HL-60 (cell line): ENCODE data around the gene IFI30.

Experiments
- DNase-seq, 2 experiments: peaks; one replicate each; pipeline ENCODE4 v3.0.0-alpha.2; 2010 to 2020; ENCODE audit warnings: low read depth in 1 of 2, low spot score in 1 of 2
- H3K27ac ChIP-seq: fragments of 250-450 bp; sonication (Bioruptor Pico); replicated peaks from 2 replicates; pipeline ENCODE4 v1.5.1; 2020; ENCODE audit warnings: mild to moderate bottlenecking, moderate library complexity
- H3K27me3 ChIP-seq: fragments of 250-450 bp; sonication (Bioruptor Pico); 2 replicates; pipeline ENCODE4 v1.5.1; 2021; ENCODE audit warnings: mild to moderate bottlenecking, moderate library complexity; ENCODE audit not compliant: insufficient read depth, poor library complexity, severe bottlenecking
- H3K4me3 ChIP-seq: replicated peaks from 2 replicates; pipeline ENCODE4 v1.5.1; 2011; ENCODE audit warnings: mild to moderate bottlenecking, control low read depth, low read length; ENCODE audit not compliant: insufficient read depth
- GABPA ChIP-seq: IDR thresholded peaks from 2 replicates; pipeline ENCODE4 v1.6.1; 2012; ENCODE audit warnings: low read depth
- POLR2AphosphoS5 ChIP-seq: IDR thresholded peaks from 2 replicates; pipeline ENCODE4 v1.6.1; 2012; ENCODE audit warnings: low read depth
- SPI1 ChIP-seq: IDR thresholded peaks from 2 replicates; pipeline ENCODE4 v1.6.1; 2012; ENCODE audit warnings: low read depth, mild to moderate bottlenecking, borderline replicate concordance
- TF ChIP-seq, protein P1 (sequence below): IDR thresholded peaks from one replicate; pipeline ENCODE4 v1.5.1; 2011; ENCODE audit warnings: low read length, control low read depth, inconsistent platforms; ENCODE audit not compliant: insufficient read depth
- TF ChIP-seq, protein P2 (sequence below): IDR thresholded peaks from 2 replicates; pipeline ENCODE4 v1.6.1; 2012; ENCODE audit warnings: low read depth; ENCODE audit not compliant: insufficient replicate concordance

Gene IFI30

GRCh38 chr19:18183529-18183928, 9.9 kb downstream of the IFI30 start:
- Histone ChIP-seq H3K4me3 (no peak overlapping the region), H3K27ac (no peak overlapping the region), H3K27me3 (no peaks in the 10 kb centered on the region)
- DNase-seq = no peak
- TF ChIP-seq, protein P1, sequence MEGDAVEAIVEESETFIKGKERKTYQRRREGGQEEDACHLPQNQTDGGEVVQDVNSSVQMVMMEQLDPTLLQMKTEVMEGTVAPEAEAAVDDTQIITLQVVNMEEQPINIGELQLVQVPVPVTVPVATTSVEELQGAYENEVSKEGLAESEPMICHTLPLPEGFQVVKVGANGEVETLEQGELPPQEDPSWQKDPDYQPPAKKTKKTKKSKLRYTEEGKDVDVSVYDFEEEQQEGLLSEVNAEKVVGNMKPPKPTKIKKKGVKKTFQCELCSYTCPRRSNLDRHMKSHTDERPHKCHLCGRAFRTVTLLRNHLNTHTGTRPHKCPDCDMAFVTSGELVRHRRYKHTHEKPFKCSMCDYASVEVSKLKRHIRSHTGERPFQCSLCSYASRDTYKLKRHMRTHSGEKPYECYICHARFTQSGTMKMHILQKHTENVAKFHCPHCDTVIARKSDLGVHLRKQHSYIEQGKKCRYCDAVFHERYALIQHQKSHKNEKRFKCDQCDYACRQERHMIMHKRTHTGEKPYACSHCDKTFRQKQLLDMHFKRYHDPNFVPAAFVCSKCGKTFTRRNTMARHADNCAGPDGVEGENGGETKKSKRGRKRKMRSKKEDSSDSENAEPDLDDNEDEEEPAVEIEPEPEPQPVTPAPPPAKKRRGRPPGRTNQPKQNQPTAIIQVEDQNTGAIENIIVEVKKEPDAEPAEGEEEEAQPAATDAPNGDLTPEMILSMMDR = no peak
- no peak for TF ChIP-seq POLR2AphosphoS5
- TF ChIP-seq GABPA = no peak
- TF ChIP-seq, protein P2, sequence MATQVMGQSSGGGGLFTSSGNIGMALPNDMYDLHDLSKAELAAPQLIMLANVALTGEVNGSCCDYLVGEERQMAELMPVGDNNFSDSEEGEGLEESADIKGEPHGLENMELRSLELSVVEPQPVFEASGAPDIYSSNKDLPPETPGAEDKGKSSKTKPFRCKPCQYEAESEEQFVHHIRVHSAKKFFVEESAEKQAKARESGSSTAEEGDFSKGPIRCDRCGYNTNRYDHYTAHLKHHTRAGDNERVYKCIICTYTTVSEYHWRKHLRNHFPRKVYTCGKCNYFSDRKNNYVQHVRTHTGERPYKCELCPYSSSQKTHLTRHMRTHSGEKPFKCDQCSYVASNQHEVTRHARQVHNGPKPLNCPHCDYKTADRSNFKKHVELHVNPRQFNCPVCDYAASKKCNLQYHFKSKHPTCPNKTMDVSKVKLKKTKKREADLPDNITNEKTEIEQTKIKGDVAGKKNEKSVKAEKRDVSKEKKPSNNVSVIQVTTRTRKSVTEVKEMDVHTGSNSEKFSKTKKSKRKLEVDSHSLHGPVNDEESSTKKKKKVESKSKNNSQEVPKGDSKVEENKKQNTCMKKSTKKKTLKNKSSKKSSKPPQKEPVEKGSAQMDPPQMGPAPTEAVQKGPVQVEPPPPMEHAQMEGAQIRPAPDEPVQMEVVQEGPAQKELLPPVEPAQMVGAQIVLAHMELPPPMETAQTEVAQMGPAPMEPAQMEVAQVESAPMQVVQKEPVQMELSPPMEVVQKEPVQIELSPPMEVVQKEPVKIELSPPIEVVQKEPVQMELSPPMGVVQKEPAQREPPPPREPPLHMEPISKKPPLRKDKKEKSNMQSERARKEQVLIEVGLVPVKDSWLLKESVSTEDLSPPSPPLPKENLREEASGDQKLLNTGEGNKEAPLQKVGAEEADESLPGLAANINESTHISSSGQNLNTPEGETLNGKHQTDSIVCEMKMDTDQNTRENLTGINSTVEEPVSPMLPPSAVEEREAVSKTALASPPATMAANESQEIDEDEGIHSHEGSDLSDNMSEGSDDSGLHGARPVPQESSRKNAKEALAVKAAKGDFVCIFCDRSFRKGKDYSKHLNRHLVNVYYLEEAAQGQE = no peak
- TF ChIP-seq SPI1 = no peak

- Histone ChIP-seq H3K4me3 (no peak overlapping the region), H3K27me3 (no peaks in the 10 kb centered on the region), H3K27ac (no peak overlapping the region)
- TF ChIP-seq, protein P2 = no peak
- TF ChIP-seq POLR2AphosphoS5 = no peak
- TF ChIP-seq, protein P1 = no peak
- TF ChIP-seq SPI1 = no peak
- no peak for TF ChIP-seq GABPA
- no peak for DNase-seq
Observed at GRCh38 chr19:18185538-18185937, 11.9 kb downstream of the IFI30 start.

- no peak for DNase-seq
- Histone ChIP-seq H3K27me3 (no peaks in the 10 kb centered on the region), H3K4me3 (no peak overlapping the region), H3K27ac (no peak overlapping the region)
- no peak for TF ChIP-seq POLR2AphosphoS5
Observed at GRCh38 chr19:18190278-18190677, 16.7 kb downstream of the IFI30 start.

DNA sequence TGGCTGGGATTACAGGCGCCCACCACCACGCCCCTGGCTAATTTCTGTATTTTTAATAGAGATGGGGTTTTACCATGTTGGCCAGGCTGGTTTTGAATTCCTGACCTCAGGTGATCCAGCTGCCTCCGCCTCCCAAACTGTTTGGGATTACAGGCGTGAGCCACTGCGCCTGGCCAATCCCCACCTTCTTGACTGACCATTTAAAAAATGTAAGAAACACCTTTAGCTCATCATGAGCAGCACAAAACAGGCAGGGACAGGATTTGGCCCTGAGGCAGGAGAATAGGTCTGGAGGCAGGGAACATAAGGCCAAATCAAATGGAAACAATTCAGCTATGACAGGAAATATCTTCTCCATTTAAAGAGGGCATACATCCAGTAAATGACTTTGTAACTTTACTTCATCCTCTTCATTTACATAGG, 18.0 kb downstream of the IFI30 start:
- DNase-seq = no peak
- no peak for TF ChIP-seq GABPA
- TF ChIP-seq, protein P1 = no peak
- TF ChIP-seq, protein P2 = no peak
- TF ChIP-seq SPI1 = no peak
- no peak for TF ChIP-seq POLR2AphosphoS5
- Histone ChIP-seq H3K27me3 (no peaks in the 10 kb centered on the region), H3K4me3 (peak overlapping the region; percentile 95), H3K27ac (peak overlapping the region; percentile 69)
